ENCODE data around the gene CFB.
"Not testable (repeated sequence)": the region's sequence is repeated elsewhere in the genome, so short reads cannot be mapped to it uniquely, and the experiment has no call there.

GRCh38 chr6:31980195-31980876 is 34.4 kb downstream of the CFB start:
- not testable (repeated sequence) for TF ChIP-seq EZH2phosphoT487 (IDR thresholded peaks at IDR 0.05; ENCODE audit: borderline replicate concordance, low read length); CTCF (IDR thresholded peaks at IDR 0.05; ENCODE audit: low read depth, low read length, poor library complexity, severe bottlenecking)
